Myocyte (in vitro differentiated cells): ENCODE measurements around the gene CXorf58. TPM values are rescaled to one million over a fixed set of nuclear protein-coding genes. Genes with fewer than 3 reads are reported as not detected.
"Not testable (repeated sequence)": the region's sequence is repeated elsewhere in the genome, so short reads cannot be mapped to it uniquely, and the experiment has no call there.

Source experiments
- DNase-seq: peaks from one replicate; pipeline ENCODE4 v3.0.0-alpha.2; 2012; ENCODE audit warnings: low read depth
- polyA plus RNA-seq: library from polyadenylated mRNA; unstranded; fragments of >200 nt; gene quantifications from one replicate; pipeline ENCODE4 v1.2.1, GENCODE V29; 2012; ENCODE audit warnings: missing spikeins
- total RNA-seq: library from RNA; depleted of rRNA; stranded (reverse); fragments of >200 nt; gene quantifications from 2 replicates; pipeline ENCODE4 v1.2.3, GENCODE V29; 2014

The CXorf58 gene
- 0.16 TPM in 1 of 2 replicates, not detected in the other for total RNA-seq
- not detected for polyA plus RNA-seq

- peak; percentile 89 for DNase-seq
Observed at GRCh38 chrX:23907498-23908218, at the start of gene CXorf58, which contains the start of gene APOO. CXorf58 (plus strand) TSS chrX:23908006; CDS start chrX:23910303, 2,297 bp downstream. APOO (minus strand) TSS chrX:23907938; CDS start chrX:23907702, 236 bp downstream.

DNA sequence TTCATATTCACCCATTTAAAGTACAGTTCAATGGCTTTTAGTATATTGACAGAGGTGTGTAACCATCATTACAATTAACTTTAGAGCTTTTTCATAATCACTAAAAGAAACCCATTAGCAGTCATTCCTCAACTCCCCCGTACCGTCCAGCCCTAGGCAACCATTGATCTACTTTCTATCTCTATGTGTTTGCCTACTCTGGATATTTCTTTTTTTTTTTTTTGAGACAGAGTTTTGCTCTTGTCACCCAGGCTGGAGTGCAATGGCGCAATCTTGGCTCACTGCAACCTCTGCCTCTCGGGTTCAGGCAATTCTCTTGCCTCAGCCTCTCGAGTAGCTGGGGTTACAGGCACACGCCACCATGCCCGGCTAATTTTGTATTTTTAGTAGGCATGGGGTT is 48.6 kb upstream of the CXorf58 start:
- not testable (repeated sequence) for DNase-seq

DNA sequence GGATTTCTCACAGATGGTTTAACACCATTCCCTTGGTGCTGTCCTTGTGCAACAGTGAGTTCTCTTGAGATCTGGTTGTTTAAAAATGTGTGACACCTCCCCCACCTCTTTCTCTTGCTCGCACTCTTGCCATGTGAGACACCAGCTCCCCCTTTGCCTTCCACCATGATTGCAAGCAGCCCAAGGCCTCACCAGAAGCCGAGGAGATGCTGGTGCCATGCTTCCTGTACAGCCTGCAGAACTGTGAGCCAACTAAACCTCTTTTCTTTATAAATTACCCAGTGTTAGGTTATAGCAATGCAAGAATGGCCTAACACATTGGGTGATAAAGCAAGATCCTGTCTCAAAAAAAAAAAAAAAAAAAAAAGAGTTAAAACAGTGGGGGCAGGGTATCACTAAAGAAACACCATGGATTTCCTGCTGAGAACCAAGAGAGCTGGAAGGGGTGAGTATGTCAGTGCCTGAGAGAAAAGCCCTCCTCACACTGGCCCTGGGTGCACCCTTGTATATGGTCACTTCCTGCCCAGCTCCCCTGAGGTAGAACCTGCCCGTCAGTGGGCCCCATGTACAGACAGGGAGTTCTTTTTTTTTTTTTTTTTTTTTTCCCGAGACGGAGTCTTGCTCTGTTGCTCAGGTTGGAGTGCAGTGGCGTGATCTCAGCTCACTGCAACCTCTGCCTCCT is 46.5 kb upstream of the CXorf58 start:
- no peak for DNase-seq

DNA sequence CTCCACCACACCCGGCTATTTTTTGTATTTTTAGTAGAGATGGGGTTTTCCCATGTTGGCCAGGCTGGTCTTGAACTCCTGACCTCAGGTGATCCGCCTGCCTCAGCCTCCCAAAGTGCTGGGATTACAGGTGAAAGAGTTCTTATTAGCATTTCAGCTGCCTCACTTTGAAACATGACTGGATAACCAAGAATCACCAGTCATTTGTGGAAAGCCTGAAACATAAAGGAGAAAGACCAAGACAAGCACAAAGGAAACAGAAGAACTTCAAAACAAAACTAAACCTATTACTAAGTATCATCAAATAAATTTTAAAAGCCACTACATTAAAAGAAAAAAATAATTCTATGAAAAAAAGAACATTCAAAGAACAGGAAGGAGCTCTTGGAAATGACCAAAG is 45.9 kb upstream of the CXorf58 start:
- DNase-seq, result not testable (repeated sequence)

DNA sequence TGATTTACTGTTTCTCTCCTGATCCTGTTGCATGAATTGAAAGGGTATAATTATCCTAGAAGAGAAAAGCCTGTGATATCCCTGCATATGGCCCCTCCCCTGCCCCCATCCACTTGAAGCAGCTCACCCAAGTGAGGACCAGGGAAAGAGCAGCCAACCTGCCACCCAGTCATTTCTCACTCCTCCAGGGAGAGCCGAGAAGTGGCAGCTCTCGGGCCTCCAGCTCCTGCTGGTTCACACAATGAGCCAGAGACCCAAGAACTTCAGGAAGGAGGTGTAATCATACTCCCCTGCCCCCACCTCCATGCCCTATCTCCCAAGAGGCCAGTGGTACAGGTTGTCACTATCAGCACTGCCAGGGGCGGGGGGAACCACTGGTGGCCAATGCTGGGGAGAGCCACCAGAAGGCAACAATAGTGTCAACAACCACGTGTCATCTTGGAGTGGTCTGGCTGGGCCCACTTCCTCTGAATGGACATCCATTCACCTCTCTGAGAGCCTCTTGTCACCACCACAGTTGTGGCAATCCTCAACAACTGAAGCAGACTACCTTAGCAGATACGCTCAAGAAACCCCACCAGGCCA is 43.0 kb upstream of the CXorf58 start:
- DNase-seq, result no peak

DNA sequence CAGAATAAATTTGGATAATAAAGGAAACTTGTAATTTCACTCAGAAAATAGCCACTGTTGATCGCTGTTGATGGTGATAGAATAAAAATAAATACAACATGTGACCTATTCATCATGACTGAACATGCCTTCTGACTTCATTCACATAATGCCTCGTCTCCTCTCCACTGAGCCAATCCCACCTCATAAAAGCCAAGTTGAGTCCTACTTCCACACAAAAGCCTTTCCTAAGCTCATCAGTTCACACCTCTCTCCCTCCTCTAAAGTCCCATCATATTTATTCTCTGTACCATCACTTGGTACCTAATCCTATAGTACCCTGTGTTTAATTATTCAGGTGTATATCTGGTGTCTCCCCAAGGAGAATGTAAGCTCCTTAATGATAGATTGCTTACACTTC is 37.8 kb upstream of the CXorf58 start:
- no peak for DNase-seq

DNA sequence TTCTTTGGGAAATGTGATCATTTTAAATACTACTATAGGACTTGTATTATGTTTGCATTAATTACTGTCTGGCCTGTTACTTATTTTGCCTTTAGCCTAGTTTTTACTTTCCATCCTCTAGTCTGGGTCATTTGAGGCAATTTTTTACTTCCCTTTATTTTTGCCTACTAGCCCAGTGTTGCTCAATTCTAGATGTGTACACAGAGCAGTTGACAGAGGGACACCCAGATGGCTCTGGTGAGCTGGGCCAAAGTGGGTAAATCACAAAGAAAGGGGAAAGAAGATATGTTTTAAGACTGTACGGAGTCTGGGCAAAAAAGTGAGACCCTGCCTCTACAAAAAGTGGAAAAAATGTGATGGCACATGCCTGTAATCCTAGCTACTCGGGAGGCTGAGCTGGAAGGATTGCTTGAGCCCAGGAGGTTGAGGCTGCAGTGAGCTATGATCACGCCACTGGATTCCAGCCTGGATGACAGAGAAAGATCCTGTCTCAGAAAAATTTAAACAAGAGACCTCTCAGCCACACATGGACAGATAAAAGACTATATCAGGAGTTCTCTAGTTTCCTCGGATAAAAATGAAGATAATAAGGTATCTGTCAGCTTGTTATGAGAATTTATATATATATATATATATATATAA is 35.8 kb upstream of the CXorf58 start:
- no peak for DNase-seq

GRCh38 chrX:23879380-23880090 is 28.3 kb upstream of the CXorf58 start:
- DNase-seq, result no peak

DNA sequence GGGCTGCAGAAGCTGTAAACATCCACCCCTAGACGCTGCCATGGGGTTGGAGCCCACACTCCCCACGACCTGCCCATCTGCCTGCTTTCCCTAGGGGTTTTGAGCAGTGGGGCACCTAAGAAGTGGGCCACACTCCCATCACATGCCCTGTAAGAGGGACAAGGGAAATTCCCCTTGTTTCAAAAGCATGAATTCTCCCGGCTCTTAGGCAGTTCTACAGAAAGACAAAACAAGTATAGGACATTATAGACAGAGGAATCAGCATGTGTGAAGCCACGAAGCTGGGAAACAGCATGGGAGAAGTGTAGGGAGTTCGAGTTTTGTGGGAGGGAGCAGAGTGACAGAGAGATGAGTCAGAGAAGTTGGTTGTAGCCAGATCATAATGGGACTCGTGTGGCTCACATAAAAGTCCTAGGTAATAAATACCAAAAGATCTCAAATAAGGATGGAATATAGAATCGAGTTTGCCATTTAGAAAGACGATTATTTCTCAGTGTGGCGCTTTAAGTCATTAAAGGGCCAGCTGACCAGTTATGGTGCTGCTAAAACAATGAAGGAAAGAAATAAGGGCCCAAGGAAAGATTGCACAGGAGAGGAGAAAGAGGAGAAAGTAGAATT is 24.0 kb upstream of the CXorf58 start:
- DNase-seq, result peak; percentile 64

DNA sequence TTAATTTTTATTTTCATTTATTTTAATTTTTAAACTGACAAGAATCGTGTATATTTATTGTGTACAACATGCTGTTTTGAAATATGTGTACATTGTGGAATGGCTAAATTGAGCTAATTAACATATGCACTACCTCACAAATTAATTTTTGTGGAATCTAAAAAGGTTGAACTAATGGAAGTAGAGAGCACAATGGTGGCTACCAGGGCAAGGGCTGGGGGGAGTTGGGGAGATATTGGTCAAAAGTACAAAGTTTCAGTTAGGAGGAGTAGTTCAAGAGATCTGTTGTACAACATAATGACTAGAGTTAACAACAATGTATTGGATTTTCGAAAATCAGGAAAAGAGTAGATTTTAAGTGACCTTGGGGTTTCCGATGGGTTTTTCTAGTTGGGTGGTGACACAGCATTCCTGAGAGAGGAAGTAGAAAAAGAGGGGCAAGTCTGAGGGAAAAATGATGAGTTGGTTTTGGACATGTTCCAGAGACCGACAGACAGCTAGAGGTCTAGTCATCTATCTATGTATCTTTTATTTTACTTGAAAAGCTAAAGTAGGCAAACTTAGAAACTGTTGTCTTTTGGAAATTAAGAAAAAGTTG is 23.3 kb upstream of the CXorf58 start:
- DNase-seq, result peak; percentile 23

GRCh38 chrX:23885803-23886202 is 22.0 kb upstream of the CXorf58 start:
- DNase-seq, result no peak

DNA sequence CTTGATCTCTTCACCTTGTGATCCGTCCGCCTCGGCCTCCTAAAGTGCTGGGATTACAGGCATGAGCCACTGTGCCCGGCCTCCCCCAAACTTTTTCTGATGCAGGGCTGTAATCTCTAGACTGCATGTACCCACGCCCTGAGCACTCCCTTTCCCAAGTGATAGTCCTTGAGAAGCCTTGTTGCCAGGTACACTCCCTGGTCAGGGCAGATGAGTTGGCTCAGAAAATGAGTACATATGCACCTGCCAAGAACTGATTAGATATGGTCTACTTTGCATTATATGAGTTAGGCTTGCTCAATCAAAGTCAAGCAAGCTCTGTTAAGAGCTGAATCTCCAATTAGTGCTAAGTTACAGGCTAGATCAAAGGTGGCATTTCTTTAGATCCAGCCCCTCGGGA is 20.4 kb upstream of the CXorf58 start:
- no peak for DNase-seq

GRCh38 chrX:23887918-23888317 is 19.9 kb upstream of the CXorf58 start:
- DNase-seq, result no peak

GRCh38 chrX:23888887-23889501 is 18.8 kb upstream of the CXorf58 start:
- DNase-seq, result no peak

GRCh38 chrX:23890933-23891332 is 16.9 kb upstream of the CXorf58 start:
- no peak for DNase-seq

DNA sequence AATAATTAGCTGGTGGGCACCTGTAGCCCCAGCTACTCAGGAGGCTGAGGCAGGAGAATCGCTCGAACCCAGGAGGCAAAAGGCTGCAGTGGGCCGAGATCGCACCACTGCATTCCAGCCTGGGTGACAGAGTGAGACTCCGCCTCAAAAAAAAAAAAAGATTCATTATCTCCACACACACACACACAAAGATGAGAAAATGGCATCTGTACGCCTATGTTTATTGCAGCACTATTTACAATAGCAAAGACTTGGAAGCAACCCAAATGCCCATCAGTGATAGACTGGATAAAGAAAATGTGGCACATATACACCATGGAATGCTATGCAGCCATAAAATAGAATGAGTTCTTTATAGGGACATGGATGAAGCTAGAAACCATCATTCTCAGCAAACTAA is 12.8 kb upstream of the CXorf58 start:
- DNase-seq, result not testable (repeated sequence)

DNA sequence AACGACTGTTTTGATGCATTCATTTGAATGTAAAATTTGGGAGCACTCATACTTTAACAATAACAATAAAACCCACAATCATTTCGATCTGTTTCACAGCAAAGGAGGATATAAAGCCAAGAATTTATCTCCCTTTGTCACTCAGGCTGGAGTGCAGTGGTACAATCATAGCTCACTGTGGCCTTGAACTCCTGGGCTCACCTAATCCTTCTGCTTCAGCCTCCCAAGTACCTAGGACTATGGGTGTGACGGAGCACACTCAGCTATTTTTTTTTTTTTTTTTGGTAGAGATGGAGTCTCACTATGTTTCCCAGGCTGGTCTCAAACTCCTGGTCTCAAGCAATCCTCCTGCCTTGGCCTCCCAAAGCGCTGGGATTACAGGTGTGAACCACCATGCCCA is 11.3 kb upstream of the CXorf58 start:
- not testable (repeated sequence) for DNase-seq

- DNase-seq, result no peak
Observed at GRCh38 chrX:23896981-23897380, 10.8 kb upstream of the CXorf58 start.

GRCh38 chrX:23898412-23898959 is 9.3 kb upstream of the CXorf58 start:
- DNase-seq, result no peak
